IMR-90 (cell line): Measurements from ENCODE around the gene ZNF283. TPM values are rescaled to one million over a fixed set of nuclear protein-coding genes. Genes with fewer than 3 reads are reported as not detected.

Source experiments
- ATAC-seq: fragments of 200-7000 bp; cut with Tn5 transposase; 2 replicates; pipeline ENCODE4 v1.9.1; 2020; ENCODE audit warnings: low read depth, mild to moderate bottlenecking, moderate library complexity
- BruUV-seq: library from RNA; stranded (reverse); fragments of 400-500 nt; replicated peaks from 2 replicates; lab custom pipeline; 2021; lab: Mats Ljungman, UMichigan
- CTCF ChIA-PET: fragments of 300-600 bp; formaldehyde crosslinking; extraction: SDS; loops from one replicate; lab custom pipeline; 2021; ENCODE audit warnings: antibody characterized with exemption; lab: Yijun Ruan, JAX
- POLR2A ChIA-PET: fragments of 300-600 bp; sonication (Branson Sonifier 250); formaldehyde crosslinking; loops from one replicate; lab custom pipeline; 2022; ENCODE audit warnings: antibody characterized with exemption; ENCODE audit not compliant: unreplicated experiment; lab: Charles Lee
- DNase-seq: peaks from one replicate; pipeline ENCODE4 v3.0.0; 2013
- H2AFZ ChIP-seq: replicated peaks from 2 replicates; pipeline ENCODE3; 2013; ENCODE audit warnings: low read length, mild to moderate bottlenecking; ENCODE audit not compliant: poor library complexity
- H2AK5ac ChIP-seq: 2 replicates; pipeline ENCODE4 v1.6.1; 2013; ENCODE audit warnings: low read depth, low read length, inconsistent platforms
- H2AK9ac ChIP-seq: replicated peaks from 2 replicates; pipeline ENCODE3; 2013; ENCODE audit warnings: mild to moderate bottlenecking, low read depth, low read length, moderate library complexity; ENCODE audit not compliant: poor library complexity
- H2BK120ac ChIP-seq: 2 replicates; pipeline ENCODE4 v1.6.1; 2013; ENCODE audit warnings: low read depth, low read length, inconsistent platforms
- H2BK15ac ChIP-seq: 3 replicates; pipeline ENCODE4 v1.6.1; 2013; ENCODE audit warnings: low read depth, low read length, inconsistent platforms
- H2BK20ac ChIP-seq: 2 replicates; pipeline ENCODE4 v1.6.1; 2013; ENCODE audit warnings: low read depth, mild to moderate bottlenecking, inconsistent platforms, low read length, moderate library complexity
- H2BK5ac ChIP-seq: 2 replicates; pipeline ENCODE4 v1.6.1; 2013; ENCODE audit warnings: mild to moderate bottlenecking, low read depth, low read length, inconsistent platforms; ENCODE audit not compliant: poor library complexity, severe bottlenecking
- H3K14ac ChIP-seq: replicated peaks from 2 replicates; pipeline ENCODE4 v1.6.1; 2013; ENCODE audit warnings: low read depth, low read length, inconsistent platforms
- H3K18ac ChIP-seq: 2 replicates; pipeline ENCODE4 v1.6.1; 2013; ENCODE audit warnings: low read depth, low read length, control low read depth
- H3K23ac ChIP-seq: 2 replicates; pipeline ENCODE4 v1.6.1; 2013; ENCODE audit warnings: low read depth, low read length, inconsistent platforms
- H3K27ac ChIP-seq: 2 replicates; pipeline ENCODE4 v1.5.1; 2013; ENCODE audit warnings: mild to moderate bottlenecking, control low read depth, low read length; ENCODE audit not compliant: insufficient read depth
- H3K27me3 ChIP-seq: 2 replicates; pipeline ENCODE4 v1.6.1; 2013; ENCODE audit warnings: low read length; ENCODE audit not compliant: control insufficient read depth, insufficient read depth
- H3K36me3 ChIP-seq: 2 replicates; pipeline ENCODE4 v1.6.1; 2013; ENCODE audit warnings: low read length, mixed read lengths; ENCODE audit not compliant: control insufficient read depth, insufficient read depth
- H3K4ac ChIP-seq: 2 replicates; pipeline ENCODE4 v1.6.1; 2013; ENCODE audit warnings: low read depth, low read length, inconsistent platforms
- H3K4me1 ChIP-seq: 2 replicates; pipeline ENCODE4 v1.6.1; 2013; ENCODE audit warnings: low read length, mixed read lengths; ENCODE audit not compliant: control insufficient read depth, insufficient read depth
- H3K4me2 ChIP-seq: 2 replicates; pipeline ENCODE4 v1.6.1; 2013; ENCODE audit warnings: low read depth, mild to moderate bottlenecking, control low read depth, low read length, moderate library complexity
- H3K4me3 ChIP-seq: 2 replicates; pipeline ENCODE4 v1.5.1; 2013; ENCODE audit warnings: low read depth, mild to moderate bottlenecking, control low read depth, low read length, moderate library complexity; ENCODE audit not compliant: insufficient read depth
- H3K56ac ChIP-seq: 2 replicates; pipeline ENCODE4 v1.6.1; 2013; ENCODE audit warnings: low read length, inconsistent platforms; ENCODE audit not compliant: insufficient read depth; ENCODE audit errors: extremely low read depth
- H3K79me1 ChIP-seq, 2 experiments: 2 replicates each; pipeline ENCODE4 v1.6.1; 2013; ENCODE audit warnings: low read length in 2 of 2, inconsistent platforms in 1 of 2, low read depth in 1 of 2
- H3K9ac ChIP-seq: 2 replicates; pipeline ENCODE4 v1.6.1; 2013; ENCODE audit warnings: low read depth, low read length, control low read depth
- H3K9me1 ChIP-seq: 2 replicates; pipeline ENCODE4 v1.6.1; 2013; ENCODE audit warnings: low read length, inconsistent platforms; ENCODE audit not compliant: insufficient read depth
- H3K9me3 ChIP-seq: 2 replicates; pipeline ENCODE4 v1.6.1; 2013; ENCODE audit warnings: low read length; ENCODE audit not compliant: control insufficient read depth, insufficient read depth
- H4K20me1 ChIP-seq: 2 replicates; pipeline ENCODE4 v1.6.1; 2013; ENCODE audit warnings: low read length, inconsistent platforms; ENCODE audit not compliant: insufficient read depth
- H4K5ac ChIP-seq: 2 replicates; pipeline ENCODE4 v1.6.1; 2013; ENCODE audit warnings: mild to moderate bottlenecking, low read depth, low read length, control low read depth
- H4K8ac ChIP-seq, 2 experiments: 2 replicates each; pipeline ENCODE4 v1.6.1; 2013; ENCODE audit warnings: low read depth in 2 of 2, low read length in 2 of 2, control low read depth in 1 of 2, inconsistent platforms in 1 of 2
- H4K91ac ChIP-seq: 2 replicates; pipeline ENCODE4 v1.6.1; 2013; ENCODE audit warnings: low read depth, low read length, inconsistent platforms; ENCODE audit not compliant: insufficient read depth
- BHLHE40 ChIP-seq: fragments of 150-350 bp; IDR thresholded peaks from 2 replicates; pipeline ENCODE4 v1.6.1; 2016; ENCODE audit warnings: mild to moderate bottlenecking, low read depth, low read length
- CEBPB ChIP-seq: IDR thresholded peaks from 2 replicates; pipeline ENCODE4 v1.6.1; 2012; ENCODE audit warnings: low read depth, low read length, improper control_type of control experiment
- CHD1 ChIP-seq: IDR thresholded peaks from 2 replicates; pipeline ENCODE4 v1.6.1; 2012; ENCODE audit warnings: low read depth, low read length, improper control_type of control experiment
- MAZ ChIP-seq: IDR thresholded peaks from 2 replicates; pipeline ENCODE4 v1.6.1; 2012; ENCODE audit warnings: low read depth, mild to moderate bottlenecking, low read length, improper control_type of control experiment, moderate library complexity, borderline replicate concordance
- MXI1 ChIP-seq: IDR thresholded peaks from 2 replicates; pipeline ENCODE4 v1.6.1; 2012; ENCODE audit warnings: low read depth, mild to moderate bottlenecking, low read length, moderate library complexity, borderline replicate concordance
- POLR2A ChIP-seq: IDR thresholded peaks from 2 replicates; pipeline ENCODE4 v1.6.1; 2012; ENCODE audit warnings: mild to moderate bottlenecking, low read depth, low read length
- RAD21 ChIP-seq: IDR thresholded peaks from 2 replicates; pipeline ENCODE4 v1.6.1; 2012; ENCODE audit warnings: low read length, improper control_type of control experiment
- RFX5 ChIP-seq: IDR thresholded peaks from 2 replicates; pipeline ENCODE4 v1.8.0; 2012; ENCODE audit warnings: low read depth, mild to moderate bottlenecking, low read length, moderate library complexity
- SMC3 ChIP-seq: fragments of 150-350 bp; IDR thresholded peaks from 2 replicates; pipeline ENCODE4 v1.6.1; 2016; ENCODE audit warnings: low read depth, mild to moderate bottlenecking, antibody characterized with exemption, low read length, moderate library complexity
- WGBS, 2 experiments: methylation state at CpG; one replicate each; pipeline versions ENCODE4 v1.1.5 to v1.1.7; 2013; ENCODE audit warnings: missing lambda C conversion rate in 2 of 2; ENCODE audit not compliant: insufficient read length in 1 of 2; ENCODE audit errors: extremely low coverage in 2 of 2; 5-methylcytosine and 5-hydroxymethylcytosine counted together
- dilution Hi-C: fragments of 300-500 bp; cut with HindIII; formaldehyde crosslinking; loops from one replicate; pipeline ENCODE4 v1.14.3; 2018; ENCODE audit warnings: low sequenced_read_pairs; ENCODE audit not compliant: unreplicated experiment
- in situ Hi-C: fragments of 300-500 bp; cut with MboI; formaldehyde crosslinking; loops from 3 replicates; pipeline ENCODE4 v1.14.3; 2019; ENCODE audit warnings: low sequenced_read_pairs, inconsistent platforms, mixed read lengths
- intact Hi-C: fragments of 100-400 bp; cut with micrococcal nuclease; formaldehyde crosslinking; loops from 2 replicates; pipeline ENCODE4 v1.10.0; 2022
- polyA plus RNA-seq, 3 experiments: library from polyadenylated mRNA; depleted of rRNA; stranded (reverse); fragments of >200 nt; gene quantifications; 2 replicates each; pipeline ENCODE4 v1.2.3, GENCODE V29; 2012; ENCODE audit warnings: low replicate concordance in 1 of 3
- total RNA-seq: library from RNA; depleted of rRNA; stranded (reverse); fragments of >200 nt; gene quantifications from 2 replicates; pipeline ENCODE4 v1.2.3, GENCODE V29; 2012
- TF ChIP-seq, protein P1 (sequence below): fragments of 150-350 bp; IDR thresholded peaks from 2 replicates; pipeline ENCODE4 v1.6.1; 2017; ENCODE audit warnings: mild to moderate bottlenecking, antibody characterized with exemption, low read length, low read depth
- TF ChIP-seq, protein P2 (sequence below): conservative IDR thresholded peaks from 2 replicates; pipeline ENCODE4 v1.5.1; 2012; ENCODE audit warnings: mild to moderate bottlenecking, low read depth, low read length, improper control_type of control experiment

Gene ZNF283
- total and polyA plus RNA-seq, 2 of the 4 experiments (the other 2 are of a cell fraction), result 2.1 to 5.0 TPM

DNA sequence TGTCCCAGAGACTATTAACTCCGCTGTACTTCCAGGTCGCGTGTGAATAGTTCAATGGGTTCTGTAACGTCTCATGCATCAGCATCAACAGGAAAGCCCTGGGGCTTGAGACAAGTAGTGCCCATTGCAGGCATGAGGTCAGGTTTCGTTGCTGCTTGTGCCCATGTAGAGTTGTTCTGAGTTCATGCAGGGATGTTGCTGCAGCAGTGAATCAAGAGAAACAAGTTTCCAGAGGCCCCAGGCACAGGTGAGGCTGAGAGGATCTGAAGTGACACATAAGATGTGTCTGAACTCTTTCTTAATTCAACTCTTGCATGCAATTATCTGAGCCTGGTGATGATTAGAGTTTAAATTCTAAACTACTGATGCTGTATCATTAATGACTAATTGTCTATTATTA, 8.6 kb upstream of the ZNF283 start:
- Histone ChIP-seq H3K4ac (no peak overlapping the region), H2AFZ (no peak overlapping the region), H3K36me3 (no peaks in the 10 kb centered on the region), H3K9ac (no peak overlapping the region), H2BK5ac (no peak overlapping the region), H2AK5ac (no peak overlapping the region), H2BK15ac (no peak overlapping the region), H3K56ac (no peak overlapping the region), H3K4me2 (no peak overlapping the region), H3K4me3 (no peak overlapping the region), H3K27ac (no peak overlapping the region), H2BK20ac (no peak overlapping the region), H4K5ac (no peak overlapping the region), H4K20me1 (no peaks in the 10 kb centered on the region), H3K14ac (no peak overlapping the region), H4K8ac (no peak overlapping the region), H3K9me3 (no peaks in the 10 kb centered on the region), H3K18ac (no peak overlapping the region), H3K27me3 (no peaks in the 10 kb centered on the region; the same call in none of the 2 replicates), H2BK120ac (no peak overlapping the region), H3K23ac (no peak overlapping the region), H3K4me1 (no peaks in the 10 kb centered on the region; the same call in 1 of the 2 replicates), H3K9me1 (peaks cover 6% of the 10 kb centered on the region; the same call in 1 of the 2 replicates), H2AK9ac (no peak overlapping the region), H4K91ac (no peak overlapping the region), H3K79me1 (0 out of 4 replicates have a peak, but pooled peaks cover 0 to 2% of the 10 kb centered on the region in 2 experiments)
- WGBS, 2 experiments, result 90% methylated on average over 2 of the region's 5 CpGs; no CpG with 5 or more reads in 1 of the 2 experiments
- ChIA-PET CTCF (no interaction called here), POLR2A (no interaction called here)
- DNase-seq, result no peak
- no peak for ATAC-seq
- in situ Hi-C loops (no loop called here), dilution Hi-C loops (no loop called here), intact Hi-C loops (loop anchor here (5.0 kb wide), 1 partner anchor 531 kb away; no protein-coding TSS in a partner anchor)
- no TSS peak for BruUV-seq
- TF ChIP-seq SMC3 (no peak), CHD1 (no peak), RFX5 (no peak), BHLHE40 (no peak), POLR2A (no peak), MXI1 (no peak), CEBPB (no peak), RAD21 (no peak), MAZ (no peak)
- TF ChIP-seq, protein P1, sequence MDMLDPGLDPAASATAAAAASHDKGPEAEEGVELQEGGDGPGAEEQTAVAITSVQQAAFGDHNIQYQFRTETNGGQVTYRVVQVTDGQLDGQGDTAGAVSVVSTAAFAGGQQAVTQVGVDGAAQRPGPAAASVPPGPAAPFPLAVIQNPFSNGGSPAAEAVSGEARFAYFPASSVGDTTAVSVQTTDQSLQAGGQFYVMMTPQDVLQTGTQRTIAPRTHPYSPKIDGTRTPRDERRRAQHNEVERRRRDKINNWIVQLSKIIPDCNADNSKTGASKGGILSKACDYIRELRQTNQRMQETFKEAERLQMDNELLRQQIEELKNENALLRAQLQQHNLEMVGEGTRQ, result no peak
- TF ChIP-seq, protein P2, sequence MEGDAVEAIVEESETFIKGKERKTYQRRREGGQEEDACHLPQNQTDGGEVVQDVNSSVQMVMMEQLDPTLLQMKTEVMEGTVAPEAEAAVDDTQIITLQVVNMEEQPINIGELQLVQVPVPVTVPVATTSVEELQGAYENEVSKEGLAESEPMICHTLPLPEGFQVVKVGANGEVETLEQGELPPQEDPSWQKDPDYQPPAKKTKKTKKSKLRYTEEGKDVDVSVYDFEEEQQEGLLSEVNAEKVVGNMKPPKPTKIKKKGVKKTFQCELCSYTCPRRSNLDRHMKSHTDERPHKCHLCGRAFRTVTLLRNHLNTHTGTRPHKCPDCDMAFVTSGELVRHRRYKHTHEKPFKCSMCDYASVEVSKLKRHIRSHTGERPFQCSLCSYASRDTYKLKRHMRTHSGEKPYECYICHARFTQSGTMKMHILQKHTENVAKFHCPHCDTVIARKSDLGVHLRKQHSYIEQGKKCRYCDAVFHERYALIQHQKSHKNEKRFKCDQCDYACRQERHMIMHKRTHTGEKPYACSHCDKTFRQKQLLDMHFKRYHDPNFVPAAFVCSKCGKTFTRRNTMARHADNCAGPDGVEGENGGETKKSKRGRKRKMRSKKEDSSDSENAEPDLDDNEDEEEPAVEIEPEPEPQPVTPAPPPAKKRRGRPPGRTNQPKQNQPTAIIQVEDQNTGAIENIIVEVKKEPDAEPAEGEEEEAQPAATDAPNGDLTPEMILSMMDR, result no peak
